ENCODE measurements around the gene LAMA5. TPM values are rescaled to one million over a fixed set of nuclear protein-coding genes. Genes with fewer than 3 reads are reported as not detected.

The LAMA5 gene
- total RNA-seq, 2 experiments from 2014 or later = 0.33 to 0.63 TPM

GRCh38 chr20:62408055-62408454 lies 40.9 kb upstream of the LAMA5 start:
- no peak for DNase-seq
- Mint-ChIP-seq H3K36me3 (ENCODE audit: low read depth) (no peaks in the 10 kb centered on the region), H3K9me3 (no peaks in the 10 kb centered on the region), H3K27ac (no peak overlapping the region), H3K4me1 (peaks cover 37% of the 10 kb centered on the region), H3K4me3 (no peak overlapping the region), H3K27me3 (no peaks in the 10 kb centered on the region)
- ChIA-PET CTCF (interaction anchor here (0.5 kb wide), 1 partner anchor 404 kb away, joined by 3 read pairs; no protein-coding TSS in a partner anchor), POLR2A (interaction anchor here (0.7 kb wide), 1 partner anchor 19 kb away, joined by 3 read pairs; no protein-coding TSS in a partner anchor)

DNA sequence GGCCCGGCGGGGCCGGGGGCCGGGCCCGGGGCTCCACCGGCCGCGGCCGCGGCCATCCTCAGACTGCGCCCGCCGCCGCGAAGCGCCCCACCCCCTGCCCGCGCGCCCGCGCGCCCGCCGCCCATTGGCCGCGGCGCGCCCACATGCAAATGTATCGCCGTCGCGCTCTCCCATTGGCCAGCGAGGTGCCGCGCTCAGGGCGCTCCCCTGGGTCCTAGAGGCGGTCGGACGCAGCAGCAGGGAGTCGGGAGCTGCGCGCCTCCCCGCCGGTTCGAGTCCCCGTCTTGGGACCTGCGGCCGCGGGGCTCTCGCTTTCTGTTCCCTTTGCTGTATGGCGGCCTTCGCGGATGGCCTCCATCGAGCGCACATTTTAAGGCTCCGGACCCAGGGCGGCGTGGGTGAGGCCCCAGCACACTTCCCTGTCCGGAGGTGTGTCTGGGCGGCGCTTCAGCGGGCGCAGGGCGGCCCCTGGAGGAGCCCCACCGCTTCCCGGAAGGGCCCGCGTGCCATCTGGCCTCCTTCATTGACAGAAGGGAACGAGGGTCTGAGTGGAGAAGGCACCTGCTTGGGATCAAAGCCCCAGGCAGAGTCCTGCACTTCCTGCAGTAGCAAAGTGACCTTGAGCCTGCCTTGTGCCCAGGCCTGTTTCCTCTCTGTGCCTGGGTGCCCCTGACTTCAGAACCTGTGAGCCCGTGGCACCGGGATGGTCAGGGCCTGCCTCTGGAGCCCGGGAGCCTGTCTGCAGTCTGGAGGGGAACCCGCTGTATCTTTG lies 40.3 kb upstream of the LAMA5 start, which contains the start of gene CABLES2:
Gene CABLES2, minus strand, starts transcription at position 65 of the 772 bp plus-strand sequence. Its CDS starts 9 bp downstream, at position 56.
- no peaks in the 10 kb centered on the region for H3K36me3 Mint-ChIP-seq (ENCODE audit: low read depth)
- peak within 1 kb of the TSS; percentile 80 for H3K4me3 Mint-ChIP-seq
- no peaks in the 10 kb centered on the region for H3K27me3 Mint-ChIP-seq
- ChIA-PET CTCF (no interaction called here), POLR2A (interaction anchor here (0.7 to 1.0 kb wide), 3 partner anchors 18 to 216 kb away, joined by 3 to 8 read pairs (median 4); partner anchors contain the start of gene RPS21)
- DNase-seq = peak; percentile 94
- H3K4me1 Mint-ChIP-seq = peaks cover 37% of the 10 kb centered on the region
- no peaks in the 10 kb centered on the region for H3K9me3 Mint-ChIP-seq
- peak within 1 kb of the TSS; percentile 82 for H3K27ac Mint-ChIP-seq

DNA sequence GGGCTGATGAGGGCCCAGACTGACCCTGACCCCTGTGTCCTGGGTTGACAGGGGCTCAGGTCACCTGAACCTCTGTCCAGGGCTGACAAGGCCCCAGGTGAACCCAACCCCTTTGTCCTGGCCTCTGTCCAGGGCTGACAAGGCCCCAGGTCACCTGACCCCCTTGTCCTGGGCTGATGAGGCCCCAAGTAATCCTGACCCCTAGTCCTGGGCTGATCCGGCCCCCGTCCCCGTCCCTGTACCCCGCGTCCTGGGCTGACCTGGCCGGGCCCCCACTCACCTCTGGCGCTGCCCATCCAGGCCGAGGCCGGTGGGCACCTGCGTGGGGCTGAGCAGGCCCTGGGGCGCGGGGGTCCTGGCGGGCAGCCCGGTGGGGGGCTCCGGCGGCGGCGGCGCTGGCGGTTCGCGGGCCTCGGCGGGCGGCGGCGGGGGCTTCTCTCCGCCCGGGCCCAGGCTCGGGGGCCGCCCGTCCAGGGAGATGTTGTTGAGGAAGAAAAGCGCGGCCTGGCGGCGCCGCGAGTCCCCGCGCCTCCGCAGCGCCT lies 39.6 kb upstream of the LAMA5 start:
- H3K36me3 Mint-ChIP-seq (ENCODE audit: low read depth) = no peaks in the 10 kb centered on the region

DNA sequence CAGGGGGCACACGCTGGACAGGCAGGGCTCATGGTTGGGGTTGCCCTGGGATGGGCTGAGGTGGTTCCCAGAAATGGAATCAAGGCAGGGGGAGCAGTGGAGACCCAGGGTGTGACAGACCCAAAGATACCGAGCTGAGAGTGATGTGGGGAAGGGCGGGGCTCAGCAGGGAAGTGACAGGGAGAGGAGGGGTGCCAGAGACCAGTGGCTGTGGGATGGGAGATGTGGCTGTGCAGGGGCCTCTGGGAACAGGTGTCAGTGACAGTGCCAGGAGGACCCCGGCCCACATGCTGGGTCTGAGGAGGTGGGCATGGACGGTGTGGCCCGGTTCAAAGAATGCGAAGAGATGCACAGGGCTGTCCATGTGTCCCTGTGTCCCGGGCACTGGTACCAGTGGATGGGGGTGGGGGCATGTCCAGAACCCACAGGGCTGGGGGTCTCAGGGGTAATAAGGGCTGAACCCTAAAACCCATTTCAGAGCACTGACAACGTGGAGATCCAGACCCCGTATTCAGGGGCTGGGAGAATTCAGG lies 38.9 kb upstream of the LAMA5 start:
- Mint-ChIP-seq H3K27me3 (no peaks in the 10 kb centered on the region), H3K9me3 (no peaks in the 10 kb centered on the region), H3K36me3 (ENCODE audit: low read depth) (no peaks in the 10 kb centered on the region), H3K27ac (peak overlapping the region; percentile 16), H3K4me1 (peaks cover 37% of the 10 kb centered on the region), H3K4me3 (peak overlapping the region; percentile 78)
- ChIA-PET CTCF (no interaction called here), POLR2A (interaction anchor here (1.4 to 1.5 kb wide), 2 partner anchors 11 to 20 kb away, joined by 3 to 5 read pairs; partner anchors contain the start of gene RPS21)
- DNase-seq = no peak

More for the DNA sequence above, 39.6 kb upstream of the LAMA5 start:
- no peak for DNase-seq
- CTCF ChIA-PET = no interaction called here
- H3K27me3 Mint-ChIP-seq = no peaks in the 10 kb centered on the region
- peak overlapping the region; percentile 26 for H3K27ac Mint-ChIP-seq
- peak overlapping the region; percentile 78 for H3K4me3 Mint-ChIP-seq
- POLR2A ChIA-PET = interaction anchor here (1.0 kb wide), 1 partner anchor 20 kb away, joined by 8 read pairs; the partner anchor contains the start of gene RPS21
- H3K4me1 Mint-ChIP-seq = peaks cover 37% of the 10 kb centered on the region
- no peaks in the 10 kb centered on the region for H3K9me3 Mint-ChIP-seq

- no peaks in the 10 kb centered on the region for H3K36me3 Mint-ChIP-seq (ENCODE audit: low read depth)
- CTCF ChIA-PET = no interaction called here
- DNase-seq = no peak
- POLR2A ChIA-PET = interaction anchor here (1.4 to 1.5 kb wide), 2 partner anchors 11 to 19 kb away, joined by 3 to 5 read pairs; partner anchors contain the start of gene RPS21
- no peaks in the 10 kb centered on the region for H3K9me3 Mint-ChIP-seq
- H3K27me3 Mint-ChIP-seq = no peaks in the 10 kb centered on the region
- peak overlapping the region; percentile 78 for H3K4me3 Mint-ChIP-seq
- H3K4me1 Mint-ChIP-seq = peaks cover 37% of the 10 kb centered on the region
- peak overlapping the region; percentile 31 for H3K27ac Mint-ChIP-seq
Measured at GRCh38 chr20:62405108-62405980, 38.2 kb upstream of the LAMA5 start.

- DNase-seq = no peak
- Mint-ChIP-seq H3K36me3 (ENCODE audit: low read depth) (no peaks in the 10 kb centered on the region), H3K4me3 (no peak overlapping the region), H3K4me1 (peaks cover 31% of the 10 kb centered on the region), H3K27ac (no peak overlapping the region), H3K27me3 (no peaks in the 10 kb centered on the region), H3K9me3 (no peaks in the 10 kb centered on the region)
- POLR2A ChIA-PET = interaction anchor here (1.4 to 1.5 kb wide), 2 partner anchors 10 to 18 kb away, joined by 3 to 5 read pairs; partner anchors contain the start of gene RPS21
- CTCF ChIA-PET = no interaction called here
Measured at GRCh38 chr20:62404761-62405107, 37.6 kb upstream of the LAMA5 start.

DNA sequence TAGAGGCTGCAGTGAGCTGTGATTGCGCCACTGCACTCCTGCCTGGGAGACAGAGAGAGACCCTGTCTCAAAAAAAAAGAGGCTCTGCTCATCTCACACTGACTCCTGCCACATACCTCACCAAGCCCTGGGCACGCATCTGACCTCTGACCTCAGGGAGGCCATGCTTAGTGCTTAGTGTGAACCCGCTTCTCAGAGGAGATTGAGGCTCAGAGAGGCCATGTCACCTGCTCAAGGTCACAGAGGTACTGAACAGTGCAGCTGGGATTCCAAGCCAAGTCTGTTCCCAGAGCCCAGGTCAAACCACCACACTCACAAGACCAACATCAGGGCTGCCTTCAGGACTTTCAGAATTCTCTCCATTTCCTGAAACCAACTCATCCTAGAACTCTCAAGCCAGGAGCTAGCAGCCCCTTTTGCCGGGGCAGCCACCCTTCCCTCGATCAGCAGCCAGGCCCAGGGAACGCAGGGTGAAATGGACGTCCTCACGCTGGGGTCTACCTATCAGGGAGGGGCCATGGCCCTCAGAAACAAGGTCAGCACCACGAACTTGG lies 37.1 kb upstream of the LAMA5 start:
- POLR2A ChIA-PET = no interaction called here
- no peak overlapping the region for H3K27ac Mint-ChIP-seq

DNA sequence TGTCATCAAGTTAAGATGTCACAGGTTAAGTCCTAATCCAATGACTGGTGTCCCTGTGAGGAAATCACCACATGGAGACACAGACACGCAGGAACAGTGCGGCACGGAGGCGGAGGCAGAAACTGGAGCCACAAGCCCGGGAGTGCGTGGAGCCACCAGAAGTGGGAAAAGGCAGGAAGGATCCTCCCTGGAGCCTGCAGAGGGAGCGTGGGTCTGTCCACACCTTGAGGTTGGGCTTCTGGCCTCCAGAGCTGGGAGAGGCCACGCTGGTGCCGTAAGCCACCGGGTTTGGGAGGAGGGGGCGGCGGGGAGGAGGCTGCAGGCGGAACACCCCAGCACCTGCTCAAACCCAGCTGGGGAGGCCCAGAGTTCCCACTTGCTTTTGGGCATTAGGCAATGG lies 36.2 kb upstream of the LAMA5 start:
- Mint-ChIP-seq H3K4me1 (peaks cover 27% of the 10 kb centered on the region), H3K4me3 (no peak overlapping the region), H3K9me3 (no peaks in the 10 kb centered on the region), H3K36me3 (ENCODE audit: low read depth) (no peaks in the 10 kb centered on the region), H3K27me3 (no peaks in the 10 kb centered on the region), H3K27ac (peak overlapping the region; percentile 23)
- no peak for DNase-seq
- POLR2A ChIA-PET = no interaction called here
- CTCF ChIA-PET = interaction anchor here (1.1 kb wide), 1 partner anchor 21 kb away, joined by 3 read pairs; no protein-coding TSS in a partner anchor

More for the DNA sequence above, 37.1 kb upstream of the LAMA5 start:
- Mint-ChIP-seq H3K27me3 (no peaks in the 10 kb centered on the region), H3K4me3 (peak overlapping the region; percentile 27), H3K4me1 (peaks cover 27% of the 10 kb centered on the region), H3K9me3 (no peaks in the 10 kb centered on the region), H3K36me3 (ENCODE audit: low read depth) (no peaks in the 10 kb centered on the region)
- CTCF ChIA-PET = interaction anchor here (1.1 kb wide), 1 partner anchor 21 kb away, joined by 3 read pairs; no protein-coding TSS in a partner anchor
- DNase-seq = no peak

DNA sequence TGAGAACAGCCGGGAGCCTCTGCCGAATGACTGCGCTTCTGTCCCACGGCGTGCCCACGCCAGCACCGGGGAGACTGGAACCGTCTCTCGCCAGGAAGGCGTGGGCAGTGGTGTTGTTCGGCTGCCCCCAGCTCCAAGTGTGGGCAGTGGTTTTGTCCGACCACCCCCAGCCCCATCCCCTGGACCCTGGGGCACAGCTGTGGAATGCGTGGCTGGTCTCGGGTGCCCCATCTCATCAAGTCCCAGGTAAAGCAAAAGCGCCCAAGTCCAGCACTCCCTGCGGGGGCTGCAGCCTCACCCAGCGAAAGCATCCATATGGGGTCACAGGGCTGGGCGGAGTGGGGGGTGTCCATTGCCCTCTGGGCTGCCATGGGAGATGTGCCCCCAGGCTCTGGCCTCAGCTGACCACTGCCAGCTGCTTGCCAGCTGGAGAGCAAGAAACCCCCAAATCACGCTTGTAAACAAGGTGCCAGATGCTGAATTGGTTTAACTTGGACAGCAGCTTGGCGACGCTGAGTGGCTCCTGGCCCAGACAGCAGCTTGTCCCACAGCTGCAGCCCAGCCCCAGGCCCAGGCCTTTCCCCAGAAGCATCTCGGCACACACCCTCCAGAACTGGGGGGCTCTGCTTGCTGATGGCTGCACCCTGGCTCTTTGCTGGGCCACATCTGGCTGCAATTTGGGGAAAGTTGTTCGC lies 35.5 kb upstream of the LAMA5 start:
- H3K4me1 Mint-ChIP-seq = peaks cover 22% of the 10 kb centered on the region
- no peaks in the 10 kb centered on the region for H3K27me3 Mint-ChIP-seq
- POLR2A ChIA-PET = no interaction called here
- H3K4me3 Mint-ChIP-seq = no peak overlapping the region
- CTCF ChIA-PET = no interaction called here
- DNase-seq = no peak
- no peak overlapping the region for H3K27ac Mint-ChIP-seq
- peaks cover 5% of the 10 kb centered on the region for H3K36me3 Mint-ChIP-seq (ENCODE audit: low read depth)
- H3K9me3 Mint-ChIP-seq = no peaks in the 10 kb centered on the region

- Mint-ChIP-seq H3K36me3 (ENCODE audit: low read depth) (peaks cover 6% of the 10 kb centered on the region), H3K27ac (no peak overlapping the region), H3K27me3 (no peaks in the 10 kb centered on the region), H3K4me1 (peaks cover 20% of the 10 kb centered on the region), H3K4me3 (no peak overlapping the region), H3K9me3 (no peaks in the 10 kb centered on the region)
- CTCF ChIA-PET = no interaction called here
- POLR2A ChIA-PET = no interaction called here
- DNase-seq = no peak
Measured at GRCh38 chr20:62401331-62401779, 34.2 kb upstream of the LAMA5 start.

DNA sequence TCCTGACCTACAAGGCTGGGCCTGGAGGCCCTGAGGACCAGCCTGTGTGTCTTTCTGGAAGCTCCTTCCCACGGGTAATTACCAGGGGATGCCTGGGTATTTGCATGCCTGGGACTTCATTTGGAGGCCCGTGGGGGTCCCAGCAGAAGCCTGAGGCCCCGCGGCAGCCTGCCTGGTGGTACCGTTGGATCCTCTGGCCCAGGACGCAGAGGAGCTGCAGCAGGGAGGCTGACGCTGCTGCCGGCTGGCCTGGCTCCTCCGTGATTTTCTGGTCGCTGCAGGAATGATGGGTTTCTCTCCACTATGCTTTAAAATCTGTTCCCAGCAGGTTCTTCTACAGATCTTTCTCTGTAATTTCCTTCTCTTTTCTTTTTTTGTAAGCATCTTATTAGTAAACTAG lies 33.4 kb upstream of the LAMA5 start:
- no peak for DNase-seq
- Mint-ChIP-seq H3K27ac (no peak overlapping the region), H3K4me1 (peaks cover 12% of the 10 kb centered on the region), H3K27me3 (no peaks in the 10 kb centered on the region), H3K36me3 (ENCODE audit: low read depth) (peaks cover 6% of the 10 kb centered on the region), H3K4me3 (no peak overlapping the region), H3K9me3 (no peaks in the 10 kb centered on the region)
- CTCF ChIA-PET = interaction anchor here (1.0 to 1.4 kb wide), 2 partner anchors 9 to 18 kb away, joined by 3 to 5 read pairs; no protein-coding TSS in a partner anchor
- POLR2A ChIA-PET = interaction anchor here (0.9 to 1.8 kb wide), 2 partner anchors 11 to 13 kb away, joined by 3 to 5 read pairs; partner anchors contain the start of gene RPS21
